GM19372 (cell line): Measurements from ENCODE around the gene AXL.
"Not testable (repeated sequence)": the region's sequence is repeated elsewhere in the genome, so short reads cannot be mapped to it uniquely, and the experiment has no call there.

Experiments
- ATAC-seq: cut with Tn5 transposase; IDR thresholded peaks from one replicate; pipeline ENCODE4 v1.9.1; 2021; ENCODE audit warnings: mild to moderate bottlenecking, low read depth, moderate library complexity; ENCODE audit not compliant: unreplicated experiment

Gene AXL

GRCh38 chr19:41206456-41206855 is 12.6 kb upstream of the AXL start:
- no peak for ATAC-seq

- no peak for ATAC-seq
These were observed 11.9 kb upstream of the AXL start for GRCh38 chr19:41206926-41207750.

- no peak for ATAC-seq
These were observed 4.9 kb upstream of the AXL start for GRCh38 chr19:41214161-41214560.

GRCh38 chr19:41217741-41218140 is 1.3 kb upstream of the AXL start:
- ATAC-seq: no peak

- ATAC-seq: no peak
These were observed 791 bp upstream of the AXL start for GRCh38 chr19:41218249-41218614.

GRCh38 chr19:41219924-41220567 is 1.0 kb downstream of the AXL start:
- ATAC-seq: no peak

- no peak for ATAC-seq
These were observed 1.8 kb downstream of the AXL start for GRCh38 chr19:41220811-41221210.

- ATAC-seq: no peak
These were observed 2.6 kb downstream of the AXL start for GRCh38 chr19:41221514-41222205.

- ATAC-seq: no peak
These were observed 3.2 kb downstream of the AXL start for GRCh38 chr19:41222240-41222639.

GRCh38 chr19:41223431-41224234 is 4.6 kb downstream of the AXL start:
- ATAC-seq: no peak

GRCh38 chr19:41224632-41225031 is 5.6 kb downstream of the AXL start:
- ATAC-seq: no peak

- ATAC-seq: no peak
These were observed 6.4 kb downstream of the AXL start for GRCh38 chr19:41225238-41226052.

GRCh38 chr19:41226053-41226873 is 7.2 kb downstream of the AXL start:
- no peak for ATAC-seq

- ATAC-seq: no peak
These were observed 7.9 kb downstream of the AXL start for GRCh38 chr19:41226874-41227390.

- no peak for ATAC-seq
These were observed 9.5 kb downstream of the AXL start for GRCh38 chr19:41228486-41228885.

- ATAC-seq: not testable (repeated sequence)
These were observed 10.3 kb downstream of the AXL start for GRCh38 chr19:41229338-41229737.

GRCh38 chr19:41230067-41230857 is 11.2 kb downstream of the AXL start:
- ATAC-seq: no peak

GRCh38 chr19:41232686-41233085 is 13.7 kb downstream of the AXL start:
- no peak for ATAC-seq
